Progenitor cell of endocrine pancreas (in vitro differentiated cells): ENCODE results near the gene STK17A. TPM values are rescaled to one million over a fixed set of nuclear protein-coding genes. Genes with fewer than 3 reads are reported as not detected.
"Not testable (repeated sequence)": the region's sequence is repeated elsewhere in the genome, so short reads cannot be mapped to it uniquely, and the experiment has no call there.

ENCODE experiments used
- DNase-seq: peaks from one replicate; pipeline ENCODE4 v3.0.0; 2021; ENCODE audit warnings: low spot score; ENCODE audit not compliant: unreplicated experiment
- H3K27ac Mint-ChIP-seq: 2 replicates; pipeline ENCODE4 v1.8.0; 2021; ENCODE audit warnings: mild to moderate bottlenecking, moderate library complexity, mixed read lengths
- H3K27me3 Mint-ChIP-seq: 2 replicates; pipeline ENCODE4 v1.8.0; 2021; ENCODE audit warnings: mixed read lengths
- H3K36me3 Mint-ChIP-seq: 2 replicates; pipeline ENCODE4 v1.8.0; 2022; ENCODE audit warnings: mixed read lengths; ENCODE audit not compliant: insufficient read depth
- H3K4me1 Mint-ChIP-seq: 2 replicates; pipeline ENCODE4 v1.8.0; 2021; ENCODE audit warnings: low read depth, mixed read lengths
- H3K4me3 Mint-ChIP-seq: 2 replicates; pipeline ENCODE4 v1.8.0; 2021; ENCODE audit warnings: low read depth, mild to moderate bottlenecking, moderate library complexity, mixed read lengths
- H3K9me3 Mint-ChIP-seq: 2 replicates; pipeline ENCODE4 v1.8.0; 2021; ENCODE audit warnings: low read depth, mixed read lengths
- total RNA-seq: library from RNA; stranded (reverse); gene quantifications from 2 replicates; pipeline ENCODE4 v1.2.1, GENCODE V29; 2021
- TF ChIP-seq, protein P1 (sequence below): fragments of 200-600 bp; sonication (generic); IDR thresholded peaks from one replicate; pipeline ENCODE4 v1.5.0; 2021; ENCODE audit warnings: antibody characterized with exemption, mild to moderate bottlenecking; ENCODE audit not compliant: unreplicated experiment

STK17A gene
- total RNA-seq, 1 donor from 2014 or later: 23.0 TPM

DNA sequence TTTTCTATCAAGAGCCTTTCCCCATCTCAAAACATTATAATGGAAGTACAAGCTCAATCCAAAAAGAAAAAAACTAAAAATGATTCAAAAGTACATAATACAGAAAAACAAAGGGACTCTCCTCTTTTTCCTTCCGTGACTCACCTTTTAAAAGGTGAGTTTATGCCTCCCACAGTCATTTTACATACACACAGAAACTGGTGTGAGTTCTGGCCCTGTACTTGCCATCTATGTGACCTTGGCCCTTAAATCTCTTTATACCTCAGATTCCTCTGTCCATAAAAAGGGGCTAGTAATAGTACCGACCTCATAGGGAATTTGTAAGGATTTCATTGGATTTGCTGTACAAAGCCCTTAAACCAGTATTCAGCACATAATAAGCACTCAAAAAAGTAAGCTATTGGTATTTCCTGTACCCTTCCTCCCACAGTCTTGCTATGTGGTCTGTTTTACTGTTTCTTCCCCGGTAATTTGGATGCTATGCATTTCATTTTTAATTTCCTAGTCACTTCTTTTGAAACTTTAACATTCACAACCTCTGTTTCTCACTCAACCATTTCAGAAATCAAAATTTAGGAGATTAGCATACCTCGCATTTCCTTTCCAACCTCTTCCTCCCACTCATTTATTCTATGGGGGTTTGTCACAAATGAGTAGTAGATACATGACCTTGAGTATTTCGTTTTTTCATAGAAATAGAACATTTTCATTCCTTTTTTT lies 39.0 kb downstream of the STK17A start:
- H3K36me3 Mint-ChIP-seq: peaks cover 13% of the 10 kb centered on the region
- peak overlapping the region; percentile 76 for H3K27ac Mint-ChIP-seq
- H3K9me3 Mint-ChIP-seq: no peaks in the 10 kb centered on the region
- H3K27me3 Mint-ChIP-seq: no peaks in the 10 kb centered on the region
- TF ChIP-seq, protein P1, sequence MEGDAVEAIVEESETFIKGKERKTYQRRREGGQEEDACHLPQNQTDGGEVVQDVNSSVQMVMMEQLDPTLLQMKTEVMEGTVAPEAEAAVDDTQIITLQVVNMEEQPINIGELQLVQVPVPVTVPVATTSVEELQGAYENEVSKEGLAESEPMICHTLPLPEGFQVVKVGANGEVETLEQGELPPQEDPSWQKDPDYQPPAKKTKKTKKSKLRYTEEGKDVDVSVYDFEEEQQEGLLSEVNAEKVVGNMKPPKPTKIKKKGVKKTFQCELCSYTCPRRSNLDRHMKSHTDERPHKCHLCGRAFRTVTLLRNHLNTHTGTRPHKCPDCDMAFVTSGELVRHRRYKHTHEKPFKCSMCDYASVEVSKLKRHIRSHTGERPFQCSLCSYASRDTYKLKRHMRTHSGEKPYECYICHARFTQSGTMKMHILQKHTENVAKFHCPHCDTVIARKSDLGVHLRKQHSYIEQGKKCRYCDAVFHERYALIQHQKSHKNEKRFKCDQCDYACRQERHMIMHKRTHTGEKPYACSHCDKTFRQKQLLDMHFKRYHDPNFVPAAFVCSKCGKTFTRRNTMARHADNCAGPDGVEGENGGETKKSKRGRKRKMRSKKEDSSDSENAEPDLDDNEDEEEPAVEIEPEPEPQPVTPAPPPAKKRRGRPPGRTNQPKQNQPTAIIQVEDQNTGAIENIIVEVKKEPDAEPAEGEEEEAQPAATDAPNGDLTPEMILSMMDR: no peak
- DNase-seq: no peak
- H3K4me1 Mint-ChIP-seq: peaks cover 6% of the 10 kb centered on the region
- H3K4me3 Mint-ChIP-seq: no peak overlapping the region

DNA sequence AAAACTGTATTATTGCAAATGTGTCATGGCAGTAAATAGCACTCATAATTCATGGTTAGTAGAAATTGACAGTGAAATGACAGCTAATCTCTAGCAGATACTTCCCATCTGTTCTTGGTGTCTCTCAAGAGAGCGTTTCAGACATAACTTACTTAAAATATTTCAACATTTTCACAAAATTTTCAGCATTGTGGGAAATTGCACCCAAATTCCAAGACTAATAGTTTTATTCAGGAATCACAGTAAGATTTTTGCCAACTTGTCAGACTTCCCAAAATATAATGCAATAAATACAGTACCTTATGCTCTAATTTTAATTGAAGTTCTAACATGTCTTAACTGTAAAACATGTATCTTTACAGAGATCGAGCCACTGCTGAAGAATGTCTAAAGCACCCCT lies 41.2 kb downstream of the STK17A start:
- peaks cover 20% of the 10 kb centered on the region for H3K36me3 Mint-ChIP-seq
- H3K9me3 Mint-ChIP-seq: no peaks in the 10 kb centered on the region
- H3K4me3 Mint-ChIP-seq: no peak overlapping the region
- peaks cover 6% of the 10 kb centered on the region for H3K4me1 Mint-ChIP-seq
- no peak for DNase-seq
- H3K27me3 Mint-ChIP-seq: no peaks in the 10 kb centered on the region
- TF ChIP-seq, protein P1: no peak
- H3K27ac Mint-ChIP-seq: no peak overlapping the region

DNA sequence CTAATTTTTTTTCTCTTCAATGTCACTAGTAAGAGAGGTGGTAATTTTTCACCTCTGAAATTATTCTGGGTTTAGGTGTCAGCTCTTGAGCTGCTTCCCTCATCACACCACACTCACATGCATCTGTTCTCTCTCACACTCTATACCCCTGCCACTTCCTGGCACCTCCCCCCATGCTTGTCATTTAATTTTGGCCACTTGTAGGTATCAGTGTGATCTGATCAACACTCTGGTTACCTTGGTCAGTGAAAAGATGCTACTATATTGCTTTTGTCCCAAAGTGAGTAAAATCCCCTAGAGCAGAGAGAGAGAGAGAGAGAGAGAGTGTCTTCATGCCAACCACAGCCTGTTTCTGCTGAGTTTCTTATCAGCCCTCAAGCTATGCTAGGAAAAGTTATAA lies 42.5 kb downstream of the STK17A start:
- TF ChIP-seq, protein P1: no peak

DNA sequence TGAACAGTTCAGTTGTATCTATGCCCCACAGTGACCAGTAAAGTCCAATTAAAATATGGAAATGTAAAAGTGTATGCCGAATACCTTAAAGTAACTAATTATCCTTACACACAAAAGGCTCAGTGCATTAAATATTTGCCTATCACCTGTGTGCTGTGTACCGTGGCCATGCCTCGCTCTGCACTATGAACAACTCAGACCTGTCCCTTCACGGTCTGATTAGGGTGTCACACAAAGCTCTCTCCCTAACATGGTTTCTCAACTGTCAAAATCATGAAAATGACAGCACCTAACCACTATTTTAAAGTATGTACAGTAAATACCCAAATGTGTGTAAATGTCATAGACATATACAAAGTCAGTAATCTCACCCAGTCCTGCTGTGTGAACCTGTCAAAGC lies 43.1 kb downstream of the STK17A start:
- Mint-ChIP-seq H3K4me1 (peaks cover 11% of the 10 kb centered on the region), H3K4me3 (no peak overlapping the region)
- TF ChIP-seq, protein P1: no peak

More for the DNA sequence above, 42.5 kb downstream of the STK17A start:
- Mint-ChIP-seq H3K27me3 (no peaks in the 10 kb centered on the region), H3K4me1 (peaks cover 9% of the 10 kb centered on the region), H3K27ac (no peak overlapping the region), H3K9me3 (no peaks in the 10 kb centered on the region), H3K36me3 (peaks cover 20% of the 10 kb centered on the region), H3K4me3 (no peak overlapping the region)
- no peak for DNase-seq

DNA sequence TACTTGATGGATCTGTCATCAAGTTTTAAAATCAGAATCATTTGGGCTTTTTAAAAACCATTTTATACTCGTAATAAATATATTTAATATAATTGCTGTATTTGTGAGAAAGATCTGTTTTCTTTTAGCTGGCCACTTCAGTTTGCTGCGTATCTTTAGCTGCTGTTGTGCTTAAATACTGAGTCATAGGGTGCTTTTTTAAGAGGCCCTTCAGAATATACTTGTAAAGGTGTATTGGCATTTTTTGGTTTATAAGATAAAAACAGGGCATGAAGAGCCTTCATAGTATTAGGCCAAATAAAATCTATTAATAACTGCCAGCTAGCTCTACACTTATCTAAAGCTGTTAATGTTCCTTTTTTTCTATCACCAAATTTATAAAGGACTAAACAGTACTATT lies 43.8 kb downstream of the STK17A start:
- no peak overlapping the region for H3K4me3 Mint-ChIP-seq

More for the DNA sequence above, 43.1 kb downstream of the STK17A start:
- H3K27ac Mint-ChIP-seq: peak overlapping the region; percentile 34
- no peaks in the 10 kb centered on the region for H3K27me3 Mint-ChIP-seq
- H3K9me3 Mint-ChIP-seq: no peaks in the 10 kb centered on the region
- peaks cover 21% of the 10 kb centered on the region for H3K36me3 Mint-ChIP-seq
- DNase-seq: no peak

DNA sequence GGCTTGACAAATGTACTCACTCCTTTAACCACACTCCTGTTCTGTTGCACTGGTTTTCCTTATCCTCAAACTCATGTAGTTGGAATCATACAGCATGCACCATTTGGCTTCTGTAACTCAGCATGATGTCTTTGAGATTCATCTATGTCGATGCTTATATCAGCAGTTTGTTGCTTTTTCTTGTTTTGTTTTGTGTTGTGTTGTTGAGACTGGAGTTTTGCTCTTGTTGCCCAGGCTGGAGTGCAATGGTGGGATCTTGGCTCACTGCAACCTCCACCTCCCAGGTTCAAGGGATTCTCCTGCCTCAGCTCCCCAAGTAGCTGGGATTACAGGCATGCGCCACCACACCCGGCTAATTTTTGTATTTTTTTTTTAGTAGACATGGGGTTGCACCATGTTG lies 44.9 kb downstream of the STK17A start:
- not testable (repeated sequence) for H3K4me3 Mint-ChIP-seq, H3K27me3 Mint-ChIP-seq, DNase-seq, H3K9me3 Mint-ChIP-seq
- Mint-ChIP-seq H3K4me1 (peaks cover 11% of the 10 kb centered on the region), H3K27ac (peak overlapping the region; percentile 38), H3K36me3 (peaks cover 33% of the 10 kb centered on the region)

More for the DNA sequence above, 43.8 kb downstream of the STK17A start:
- Mint-ChIP-seq H3K4me1 (peaks cover 11% of the 10 kb centered on the region), H3K36me3 (peaks cover 24% of the 10 kb centered on the region), H3K27me3 (no peaks in the 10 kb centered on the region), H3K27ac (no peak overlapping the region), H3K9me3 (no peaks in the 10 kb centered on the region)
- DNase-seq: no peak
- TF ChIP-seq, protein P1: no peak
